GM19238 (cell line): Measurements from ENCODE around the gene GCAT.

Experiments used
- DNase-seq: peaks from one replicate; pipeline ENCODE4 v3.0.0; 2011; ENCODE audit warnings: low spot score; ENCODE audit not compliant: insufficient read length

GCAT gene

DNA sequence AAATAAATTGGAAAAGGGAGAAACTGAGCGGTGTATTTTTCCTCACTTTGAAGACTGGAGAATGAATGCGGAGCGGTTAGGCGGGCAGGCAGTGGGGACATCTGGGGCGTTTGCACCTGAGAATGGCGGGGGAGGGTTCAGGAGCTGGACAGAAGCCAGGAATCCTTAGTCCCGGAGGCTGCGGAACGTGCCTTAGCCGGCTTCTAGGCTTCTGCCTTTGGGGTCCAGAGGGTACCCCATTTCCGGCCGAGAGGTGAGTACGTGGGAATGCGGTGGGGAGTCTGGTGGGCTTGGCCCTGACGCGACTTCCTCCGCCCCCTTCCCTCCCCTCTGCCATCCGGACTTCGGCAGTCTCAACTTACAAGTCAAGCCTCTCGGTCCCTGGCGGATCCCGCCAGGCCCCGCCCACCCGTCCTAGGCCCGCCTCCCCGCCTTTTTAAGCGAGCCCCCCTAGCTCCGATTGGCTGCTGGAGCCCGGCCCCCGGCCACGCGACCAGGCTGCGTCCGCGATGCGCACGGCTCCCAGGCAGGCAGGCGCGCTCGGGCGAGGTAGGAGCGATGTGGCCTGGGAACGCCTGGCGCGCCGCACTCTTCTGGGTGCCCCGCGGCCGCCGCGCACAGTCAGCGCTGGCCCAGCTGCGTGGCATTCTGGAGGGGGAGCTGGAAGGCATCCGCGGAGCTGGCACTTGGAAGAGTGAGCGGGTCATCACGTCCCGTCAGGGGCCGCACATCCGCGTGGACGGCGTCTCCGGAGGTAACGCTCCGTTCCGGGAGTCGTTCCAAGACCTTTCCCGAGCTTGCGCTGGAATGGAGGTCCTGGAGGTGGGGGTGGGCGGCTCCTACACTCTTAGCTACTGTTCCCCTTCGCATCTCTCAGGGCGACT is at the start of gene GCAT:
Gene GCAT, plus strand, starts transcription at position 525 of the 884 bp plus-strand sequence. Its CDS starts 34 bp downstream, at position 559.
- DNase-seq = peak; percentile 98

DNA sequence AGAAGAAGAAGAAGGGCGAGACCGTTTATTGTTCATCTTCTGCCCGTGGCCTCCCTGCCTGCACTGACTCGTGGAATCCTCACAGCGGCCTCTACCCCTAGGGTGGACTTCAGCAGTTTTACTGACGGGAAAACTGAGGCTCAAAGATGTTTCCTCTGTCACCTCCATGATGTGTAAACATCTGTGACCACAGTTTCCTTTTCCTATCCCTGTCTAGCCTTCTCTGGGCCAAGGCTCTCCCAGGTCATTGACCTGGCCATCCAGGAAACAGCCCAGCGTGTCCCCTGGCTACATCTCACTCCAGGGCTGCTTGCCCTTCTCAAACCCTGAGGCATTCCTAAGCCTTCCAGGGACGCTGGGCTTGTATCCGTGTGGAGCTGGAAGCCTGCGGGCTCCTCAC is 49.0 kb upstream of the GCAT start:
- DNase-seq = no peak

DNA sequence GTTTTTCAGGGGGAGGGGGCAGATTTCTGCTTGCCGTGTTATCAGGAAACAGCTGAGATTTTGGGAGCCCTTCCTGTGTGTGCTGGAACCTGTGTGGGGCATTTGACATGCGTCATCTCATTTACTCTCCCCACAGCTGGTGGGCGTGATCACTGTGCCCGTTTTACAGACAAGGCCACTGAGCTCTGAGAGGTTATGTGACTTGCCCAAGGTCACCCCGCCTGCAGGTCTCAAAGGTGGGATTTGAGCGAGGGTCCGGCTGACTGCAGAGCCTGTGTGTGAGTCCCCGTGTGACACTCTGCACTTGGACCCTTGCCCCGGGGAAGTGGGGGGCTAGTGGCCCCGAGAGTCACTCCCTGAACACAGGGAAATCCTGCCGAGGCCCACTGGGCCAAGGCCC is 48.5 kb upstream of the GCAT start:
- no peak for DNase-seq

DNA sequence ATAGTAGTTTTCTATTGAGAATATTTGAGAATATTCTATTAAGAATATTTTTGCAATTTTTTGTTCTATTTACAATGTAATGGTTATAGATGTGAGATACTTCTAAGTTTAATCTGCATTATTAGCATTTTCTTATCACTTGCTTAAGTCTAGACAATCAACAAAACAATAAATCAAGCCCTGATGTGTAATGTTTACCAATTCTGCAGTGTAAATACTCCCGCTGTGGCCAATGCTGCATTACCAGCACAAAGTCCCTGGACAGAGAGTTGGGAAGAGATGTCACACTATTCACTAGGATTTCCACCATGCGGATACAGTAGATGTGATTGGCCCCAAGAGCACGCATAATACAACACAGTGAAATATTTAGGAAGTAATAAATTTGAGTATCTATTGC is 47.6 kb upstream of the GCAT start:
- no peak for DNase-seq

DNA sequence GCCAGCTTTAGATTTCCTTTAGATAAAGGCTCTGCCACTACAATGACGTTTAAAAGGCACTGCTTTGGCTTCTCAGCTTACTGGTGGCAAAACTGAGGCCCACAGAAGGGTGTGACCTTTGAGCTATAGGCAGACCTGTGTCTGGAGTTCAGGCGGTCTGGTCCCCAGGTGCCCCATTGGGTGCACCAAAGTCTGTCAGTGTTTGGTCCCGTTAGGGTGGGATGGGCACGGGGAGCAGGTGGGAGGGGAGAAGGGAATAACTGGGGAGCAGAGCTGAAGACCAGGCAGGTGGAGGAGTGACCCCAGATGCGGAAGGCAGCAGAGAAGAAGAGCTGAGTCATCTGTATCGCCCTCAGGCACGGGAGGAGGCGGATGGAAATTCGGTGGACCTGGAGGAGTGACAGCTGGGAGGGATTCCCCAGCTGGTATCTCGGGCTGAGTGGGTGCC is 45.3 kb upstream of the GCAT start:
- DNase-seq = no peak

DNA sequence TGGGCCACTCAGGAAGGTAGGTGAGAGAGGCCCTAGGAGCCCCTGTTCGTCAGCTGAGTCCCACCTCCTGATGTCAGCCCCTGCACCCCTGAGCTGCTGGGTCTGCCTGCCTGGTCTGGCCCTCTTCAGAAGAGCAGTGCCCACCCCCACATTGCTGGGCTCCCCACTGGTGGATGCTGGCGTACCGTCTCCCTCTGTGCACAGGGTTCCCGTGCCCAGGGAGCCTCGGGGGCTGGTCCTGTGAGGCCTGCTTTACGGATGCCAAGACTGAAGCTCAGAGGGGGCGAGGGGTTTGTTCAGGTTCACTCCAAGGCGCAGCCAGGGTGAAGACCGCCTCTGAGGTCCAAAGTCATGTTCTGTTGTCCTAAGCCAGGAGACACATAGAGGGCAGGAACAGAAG is 44.7 kb upstream of the GCAT start:
- DNase-seq = no peak

DNA sequence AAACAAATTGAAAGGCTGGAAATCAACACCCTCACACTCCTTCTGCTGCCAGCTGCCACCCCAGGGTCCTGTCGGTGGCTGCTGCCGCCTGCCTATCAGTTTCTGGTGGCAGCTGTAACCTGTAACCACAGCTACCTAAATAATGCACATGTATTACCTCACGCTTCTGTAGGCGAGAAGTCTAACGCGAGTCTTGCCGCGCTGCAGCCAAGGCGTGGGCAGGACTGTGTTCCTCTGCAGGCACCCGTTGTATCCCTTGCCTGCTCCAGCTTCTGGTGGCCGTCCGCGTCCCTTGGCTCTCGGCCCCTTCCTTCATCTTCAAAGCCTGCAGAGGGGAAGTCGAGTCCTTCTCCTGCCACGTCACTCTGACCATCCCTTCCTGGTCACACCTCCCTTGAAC is 44.1 kb upstream of the GCAT start:
- no peak for DNase-seq

DNA sequence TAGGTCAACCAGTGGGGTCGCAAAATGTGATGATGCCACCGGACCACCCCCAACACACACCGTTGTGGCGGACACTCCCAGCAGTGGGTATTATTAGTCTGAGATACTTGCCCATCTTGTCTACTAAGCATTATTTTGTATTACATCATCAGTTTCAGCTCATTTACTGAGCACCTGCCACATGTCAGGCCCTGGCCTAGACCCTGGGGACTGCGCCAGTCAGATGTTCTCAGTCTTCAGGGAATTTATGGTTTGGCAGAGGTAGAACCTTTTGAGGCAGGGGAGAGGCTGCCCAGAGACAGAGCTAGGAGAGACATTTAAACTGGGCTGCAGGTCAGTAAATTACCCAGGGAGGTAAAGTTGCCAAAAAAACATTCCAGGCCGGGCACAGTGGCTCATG is 43.1 kb upstream of the GCAT start:
- no peak for DNase-seq

DNA sequence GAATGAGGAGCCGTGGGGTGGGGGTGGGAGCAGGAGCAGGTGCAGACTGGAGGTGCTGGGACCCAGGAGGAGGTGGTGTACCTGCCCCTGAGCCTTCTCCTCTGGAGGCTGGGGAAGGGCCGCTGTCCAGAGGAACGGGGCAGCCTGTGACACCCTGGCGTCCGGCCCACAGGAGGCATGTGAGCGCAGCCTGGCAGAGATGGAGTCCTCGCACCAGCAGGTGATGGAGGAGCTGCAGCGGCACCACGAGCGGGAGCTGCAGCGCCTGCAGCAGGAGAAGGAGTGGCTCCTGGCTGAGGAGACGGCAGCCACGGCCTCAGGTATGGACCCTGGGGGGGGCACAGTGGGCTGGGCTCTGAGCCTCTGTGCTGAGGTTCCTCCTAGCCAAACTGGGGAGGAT is 42.2 kb upstream of the GCAT start:
- DNase-seq = no peak

DNA sequence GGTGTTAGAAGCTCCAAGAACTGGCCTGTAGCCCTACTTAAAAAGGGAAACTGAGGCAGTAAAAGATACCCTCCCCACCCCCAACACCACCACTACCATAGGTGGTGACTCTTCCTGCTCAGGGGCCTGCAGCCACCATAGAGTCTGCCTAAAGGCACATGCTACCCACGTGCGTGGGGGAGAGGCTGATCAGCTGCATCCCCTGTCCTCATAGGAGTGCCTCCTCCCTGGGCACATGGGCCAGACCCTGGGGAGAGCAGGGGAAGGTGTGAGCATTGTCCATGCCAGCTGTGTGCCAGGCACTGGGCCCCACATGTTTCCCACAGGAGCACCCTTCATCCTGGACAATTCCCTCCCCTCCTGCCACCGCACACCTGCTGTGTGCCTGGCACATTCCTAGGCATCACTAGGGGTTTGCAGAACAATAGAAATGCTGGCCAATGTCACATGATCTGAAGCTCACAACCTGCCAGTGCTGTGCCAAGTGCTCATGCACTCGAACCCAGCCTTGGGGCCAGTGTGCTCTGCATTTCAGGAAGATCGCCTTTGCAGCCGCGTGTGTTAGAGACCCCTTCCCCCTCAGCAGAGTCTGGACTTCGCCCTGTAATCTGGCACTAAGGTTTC is 41.7 kb upstream of the GCAT start:
- DNase-seq = no peak

DNA sequence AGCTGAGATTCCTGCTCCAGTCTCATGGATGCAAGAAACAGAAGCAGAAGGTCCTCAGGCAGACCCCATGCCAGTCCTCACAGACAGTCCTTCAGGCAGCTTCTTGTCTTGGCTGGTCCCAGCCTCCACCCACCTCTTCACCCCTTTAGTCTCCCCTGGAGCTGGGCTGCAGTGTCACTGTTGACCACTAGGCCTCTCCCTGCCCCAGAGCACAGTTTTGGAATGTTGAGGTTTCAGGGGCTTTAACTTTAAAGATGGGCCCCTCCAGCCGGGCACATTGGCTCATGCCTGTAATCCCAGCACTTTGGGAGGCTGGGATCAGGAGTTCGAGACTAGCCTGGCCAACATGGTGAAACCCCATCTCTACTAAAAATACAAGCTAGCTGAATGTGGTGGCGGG is 39.5 kb upstream of the GCAT start:
- no peak for DNase-seq

DNA sequence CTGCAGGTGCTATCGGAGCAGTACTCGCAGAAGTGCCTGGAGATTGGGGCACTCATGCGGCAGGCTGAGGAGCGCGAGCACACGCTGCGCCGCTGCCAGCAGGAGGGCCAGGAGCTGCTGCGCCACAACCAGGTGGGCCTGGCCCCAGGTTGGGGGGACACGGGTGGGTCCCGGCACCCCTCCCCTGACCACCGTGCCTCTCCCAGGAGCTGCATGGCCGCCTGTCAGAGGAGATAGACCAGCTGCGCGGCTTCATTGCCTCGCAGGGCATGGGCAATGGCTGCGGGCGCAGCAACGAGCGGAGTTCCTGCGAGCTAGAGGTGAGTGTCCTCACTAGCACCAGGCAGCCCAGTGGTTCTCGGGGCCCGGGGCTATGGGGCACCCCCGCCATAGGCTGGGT is 38.7 kb upstream of the GCAT start:
- no peak for DNase-seq

DNA sequence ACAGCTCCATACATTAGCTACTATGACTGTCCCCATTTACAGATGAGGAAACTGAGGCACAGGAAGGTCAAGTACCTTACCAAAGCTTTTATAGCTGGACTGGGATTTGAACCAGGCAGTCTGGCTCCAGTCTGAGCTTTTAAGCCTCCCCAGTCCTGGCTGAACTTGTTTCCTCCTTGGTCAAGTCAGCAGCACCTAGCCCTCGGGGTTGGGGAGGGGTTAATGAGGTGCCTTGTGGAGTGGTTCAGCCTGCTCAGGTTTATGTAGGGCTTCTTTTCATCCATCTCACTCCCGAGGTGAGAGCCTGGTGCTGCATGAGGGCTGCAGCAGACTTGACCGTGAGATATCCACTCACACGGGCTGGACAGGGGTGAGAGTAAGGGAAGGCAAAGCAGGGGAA is 36.7 kb upstream of the GCAT start:
- no peak for DNase-seq

DNA sequence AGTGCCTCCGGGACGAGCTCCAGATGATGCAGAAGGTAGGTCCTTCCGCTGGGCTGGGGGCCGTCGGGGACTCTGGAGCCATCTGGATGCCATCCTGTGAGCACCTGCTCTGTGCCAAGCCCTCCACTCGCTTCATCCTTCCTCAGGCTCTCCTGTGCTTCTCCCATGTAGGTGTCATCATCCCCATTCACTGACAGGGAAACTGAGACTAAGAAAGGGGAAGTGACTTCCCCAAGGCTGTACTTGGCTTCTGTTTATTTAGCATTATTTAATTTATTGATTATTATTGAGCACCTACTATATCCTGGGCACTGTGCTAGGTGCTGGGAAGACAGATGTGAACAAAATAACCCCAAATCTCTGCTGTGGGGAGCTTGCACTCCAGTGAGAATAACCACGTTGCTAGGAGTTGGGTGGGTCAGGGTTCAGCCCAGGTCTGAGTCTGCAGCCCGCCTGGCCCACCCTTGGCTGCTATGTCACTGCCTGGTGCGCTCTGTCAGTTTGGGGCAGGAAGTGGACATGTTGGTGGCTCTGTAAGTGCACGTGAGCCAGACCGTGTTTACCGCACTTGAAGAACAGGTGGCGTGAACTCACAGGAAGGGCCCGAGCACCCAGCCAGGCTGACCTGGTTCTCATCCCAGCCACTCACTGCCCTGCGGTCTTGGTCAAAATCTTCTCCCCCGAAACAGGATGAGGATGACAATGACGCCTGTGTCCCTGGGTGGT is 35.9 kb upstream of the GCAT start:
- no peak for DNase-seq

DNA sequence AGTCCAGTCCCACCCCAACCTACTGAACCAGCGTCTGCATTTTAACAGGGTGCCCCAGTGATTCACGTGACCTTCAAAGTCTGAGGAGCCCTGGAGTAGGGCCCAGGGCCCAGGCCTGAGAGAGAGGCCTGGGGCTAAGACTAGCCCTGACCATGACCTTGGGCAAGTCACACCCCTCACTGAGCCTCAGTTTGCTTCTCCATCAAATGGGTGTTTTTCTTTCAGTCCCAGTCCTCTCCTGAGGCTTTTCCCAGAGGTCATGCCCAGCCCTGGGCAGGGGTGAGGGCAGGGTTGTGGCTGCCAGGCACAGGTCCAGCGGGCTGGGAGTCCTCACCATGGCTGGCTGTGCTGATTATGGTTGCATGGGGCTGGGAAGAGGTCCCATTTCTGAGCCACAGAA is 33.0 kb upstream of the GCAT start:
- DNase-seq = no peak

DNA sequence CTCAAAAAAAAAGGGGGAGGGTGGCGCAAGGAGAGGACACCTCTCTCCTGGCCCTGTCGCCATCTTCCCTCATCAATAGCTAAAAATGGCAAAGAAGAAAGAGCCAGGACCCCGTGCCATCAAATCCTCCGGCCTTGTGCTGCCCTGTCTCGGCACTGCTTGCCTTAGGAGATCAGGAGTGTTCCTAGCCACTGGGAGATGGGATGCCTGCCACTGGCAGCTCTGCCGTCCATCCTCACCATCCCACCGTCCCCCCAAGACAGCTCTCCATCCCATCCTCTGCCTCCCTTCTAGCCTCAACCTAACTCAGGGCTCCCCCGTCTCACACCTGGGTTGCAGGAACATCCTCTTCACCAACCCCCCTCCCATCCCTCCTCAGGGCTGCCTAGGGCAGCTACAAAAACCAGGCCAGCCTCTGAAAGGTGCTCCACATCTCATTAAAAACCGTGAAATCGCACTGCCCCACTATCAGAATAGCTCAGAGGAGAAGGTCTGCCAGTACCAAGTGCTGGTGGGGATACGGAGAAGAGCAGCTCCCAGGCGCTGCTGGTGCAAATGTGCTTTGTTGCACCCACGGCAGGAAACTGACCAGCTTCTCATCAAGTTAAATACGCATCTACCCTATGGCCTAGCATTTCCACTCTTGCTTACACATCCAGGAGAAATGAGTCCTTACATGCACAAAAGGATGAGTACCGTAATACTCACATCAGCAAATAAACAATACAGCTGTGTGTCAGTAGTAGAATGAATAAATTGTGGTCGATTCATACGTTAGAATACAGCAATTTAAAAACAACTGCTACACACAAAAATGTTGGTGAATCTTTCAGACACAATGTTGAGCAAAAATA is 31.7 kb upstream of the GCAT start:
- DNase-seq = no peak

DNA sequence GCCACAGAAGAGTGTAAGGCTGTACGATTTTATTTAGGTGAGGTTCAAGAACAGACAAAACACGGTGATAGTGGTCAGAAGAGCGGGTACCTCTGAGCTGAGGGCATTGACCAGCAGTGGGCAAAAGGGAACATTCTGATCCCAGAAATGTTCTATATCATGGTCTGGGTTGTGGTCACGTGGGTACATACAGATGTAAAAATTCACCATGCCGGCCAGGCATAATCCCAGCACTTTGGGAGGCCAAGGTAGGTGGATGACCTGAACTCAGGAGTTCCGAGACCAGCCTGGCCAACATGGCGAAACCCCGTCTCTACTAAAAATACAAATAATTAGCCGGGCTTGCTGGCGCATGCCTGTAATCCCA is 31.1 kb upstream of the GCAT start:
- no peak for DNase-seq

DNA sequence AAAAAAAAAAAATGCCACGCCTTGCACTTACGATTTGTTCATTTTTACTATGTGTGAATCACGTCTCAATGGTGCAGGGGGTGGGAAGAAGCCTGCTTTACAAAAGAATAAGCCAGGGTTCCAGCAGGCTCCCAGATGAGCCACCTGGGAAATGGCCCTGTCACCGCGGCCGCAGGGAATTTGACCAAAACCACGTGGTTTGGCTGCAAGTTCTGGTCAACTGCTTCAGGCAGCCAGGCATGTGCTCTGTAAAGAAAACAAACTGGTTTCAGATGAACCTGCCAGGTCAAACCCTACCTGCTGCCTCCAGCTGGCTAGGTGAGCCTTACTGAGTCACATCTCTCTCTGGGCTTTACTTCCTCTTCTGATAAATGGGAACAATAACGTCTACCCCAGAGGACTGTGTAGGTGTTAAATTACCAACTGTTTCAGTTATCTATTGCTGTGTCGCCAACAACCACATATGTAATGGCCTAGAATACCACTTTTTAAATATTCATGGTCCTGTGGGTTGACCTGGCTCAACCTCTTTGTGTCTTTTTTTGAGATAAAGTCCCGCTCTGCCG is 30.5 kb upstream of the GCAT start:
- peak; percentile 44 for DNase-seq

DNA sequence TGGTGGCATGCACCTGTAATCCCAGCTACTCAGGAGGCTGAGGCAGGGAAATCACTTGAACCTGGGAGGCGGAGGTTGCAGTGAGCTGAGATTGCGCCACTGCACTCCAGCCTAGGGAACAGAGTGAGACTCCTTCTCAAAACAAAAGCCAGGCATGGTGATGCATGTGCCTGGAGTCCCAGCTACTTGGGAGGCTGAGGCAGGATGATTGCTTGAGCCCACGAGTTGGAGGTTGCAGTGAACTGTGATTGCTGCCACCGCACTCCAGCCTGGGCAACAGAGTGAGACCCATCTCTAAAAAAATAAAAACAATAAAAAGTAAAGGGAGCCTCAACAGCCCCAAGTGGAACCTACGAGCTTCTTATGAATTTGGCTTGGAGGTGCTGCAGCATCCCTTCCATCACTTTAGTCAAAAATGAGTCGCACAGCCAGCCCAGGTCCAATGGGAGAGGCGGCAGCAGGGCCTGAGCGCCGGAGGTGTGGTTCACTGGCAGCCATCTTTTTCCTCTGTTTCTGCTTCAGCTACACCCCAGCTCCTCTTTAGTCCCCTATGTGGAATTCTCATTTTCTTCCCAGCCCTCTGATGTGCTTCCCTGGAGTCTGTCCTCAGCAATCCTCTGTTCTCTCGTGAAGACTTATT is 29.2 kb upstream of the GCAT start:
- DNase-seq = no peak

DNA sequence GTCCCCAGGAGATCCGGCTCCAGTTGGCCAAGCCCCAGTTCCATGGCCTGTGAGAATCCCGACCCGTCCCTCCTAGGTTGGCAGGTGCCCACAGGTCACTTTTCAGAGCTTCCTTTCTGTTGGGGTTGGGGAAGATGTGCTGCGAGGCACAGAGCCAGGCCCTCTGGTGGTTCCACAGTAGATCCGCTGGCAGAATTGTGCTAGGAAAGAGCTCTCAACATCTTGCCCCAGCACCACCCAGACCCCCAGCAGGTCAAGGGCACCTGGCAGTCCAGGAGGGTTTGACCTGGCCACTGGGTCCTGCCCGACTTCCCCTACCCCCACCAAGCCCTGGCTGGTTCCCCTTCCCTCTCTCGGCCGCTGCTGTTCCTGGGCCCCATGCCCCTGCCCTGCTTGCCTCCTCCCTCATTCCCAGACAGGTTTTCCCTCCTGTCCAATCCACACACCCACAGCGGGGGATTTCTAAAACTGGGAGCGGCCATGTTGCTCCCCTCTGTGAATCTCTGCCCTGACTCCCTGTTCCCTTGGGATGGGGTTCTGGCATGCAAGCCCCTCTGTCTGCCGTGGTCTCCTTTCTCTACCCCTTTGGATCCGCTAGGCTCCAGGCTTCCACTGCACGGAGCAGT is 26.2 kb upstream of the GCAT start:
- DNase-seq = no peak
